ENCODE data around the gene P2RX6. TPM values are rescaled to one million over a fixed set of nuclear protein-coding genes. Genes with fewer than 3 reads are reported as not detected.

P2RX6 gene
- total RNA-seq, 2 experiments from 2014 or later = 0.14 to 0.69 TPM

GRCh38 chr22:21064917-21065864, 50.2 kb downstream of the P2RX6 start:
- ChIA-PET POLR2A (no interaction called here), CTCF (interaction anchor here (0.6 to 1.1 kb wide), 2 partner anchors 9 to 21 kb away, joined by 3 to 4 read pairs; no protein-coding TSS in a partner anchor)
- Histone ChIP-seq H3K27ac (ENCODE audit: low read depth in 1 of 2, low read length in 2 of 2) (no peak overlapping the region), H3K36me3 (ENCODE audit: insufficient read depth, low read length) (no peaks in the 10 kb centered on the region), H3K9me3 (ENCODE audit: control insufficient read depth in 1 of 2, insufficient read depth in 1 of 2, low read length in 2 of 2) (no peaks in the 10 kb centered on the region), H3K4me1 (ENCODE audit: insufficient read depth, low read length) (no peaks in the 10 kb centered on the region), H3K27me3 (ENCODE audit: control insufficient read depth in 1 of 2, insufficient read depth in 2 of 2, low read length in 2 of 2) (no peaks in the 10 kb centered on the region), H3K4me3 (ENCODE audit: low read length) (no peak overlapping the region)
- intact Hi-C loops (cut with DNase I, micrococcal nuclease) = no loop called here
- Mint-ChIP-seq H3K27me3 (peaks cover 4% of the 10 kb centered on the region), H3K27ac (no peak overlapping the region), H3K4me3 (no peak overlapping the region), H3K9me3 (no peaks in the 10 kb centered on the region), H3K36me3 (ENCODE audit: low read depth) (no peaks in the 10 kb centered on the region), H3K4me1 (ENCODE audit: low read depth) (no peaks in the 10 kb centered on the region)
- ATAC-seq (ENCODE audit: poor library complexity) (no peak), DNase-seq (no peak)
- no peak for TF ChIP-seq CTCF (IDR thresholded peaks at IDR 0.05)

DNA sequence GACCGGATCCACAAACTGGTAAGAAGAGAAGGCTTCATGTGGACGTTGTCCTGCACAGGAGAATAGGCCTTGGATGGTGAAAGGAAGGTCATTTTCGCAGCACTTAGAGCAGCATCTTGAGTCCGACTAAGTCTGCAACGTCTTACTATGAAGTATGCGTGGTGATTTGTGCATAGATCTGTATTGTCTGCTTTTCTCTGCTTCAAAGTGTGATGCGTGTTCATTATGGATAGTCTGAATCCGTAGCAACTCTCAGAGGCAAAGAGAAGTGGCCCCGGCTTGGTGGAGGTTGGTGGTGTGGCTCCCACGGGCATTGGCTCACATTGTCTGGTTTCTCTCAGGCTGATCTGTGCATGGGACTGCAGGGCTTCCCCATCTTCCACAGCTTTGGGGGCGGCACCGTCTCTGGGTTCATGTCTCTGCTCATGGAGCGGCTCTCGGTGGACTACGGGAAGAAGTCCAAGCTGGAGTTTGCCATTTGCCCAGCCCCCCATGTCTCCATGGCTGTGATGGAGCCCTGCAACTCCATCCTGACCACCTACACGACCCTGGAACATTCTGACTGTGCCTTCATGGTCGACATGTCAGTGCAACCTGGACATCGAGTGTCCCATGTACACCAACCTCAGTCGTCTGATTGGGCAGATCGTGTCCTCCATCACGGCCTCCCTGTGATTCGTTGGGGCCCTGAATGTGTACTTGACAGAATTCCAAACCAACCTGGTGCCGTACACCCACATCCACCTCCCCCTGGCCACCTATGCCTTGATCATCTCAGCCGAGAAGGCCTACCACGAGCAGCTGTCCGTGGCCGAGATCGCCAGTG, 52.3 kb downstream of the P2RX6 start:
- TF ChIP-seq CTCF (IDR thresholded peaks at IDR 0.05) = no peak
- Mint-ChIP-seq H3K4me3 (no peak overlapping the region), H3K27ac (no peak overlapping the region), H3K9me3 (no peaks in the 10 kb centered on the region), H3K4me1 (ENCODE audit: low read depth) (no peaks in the 10 kb centered on the region), H3K27me3 (peaks cover 4% of the 10 kb centered on the region), H3K36me3 (ENCODE audit: low read depth) (no peaks in the 10 kb centered on the region)
- no peak overlapping the region for H3K27ac ChIP-seq (ENCODE audit: low read depth in 1 of 2, low read length in 2 of 2)
- ChIA-PET POLR2A (no interaction called here), CTCF (no interaction called here)
- H3K27me3 ChIP-seq (ENCODE audit: control insufficient read depth in 1 of 2, insufficient read depth in 2 of 2, low read length in 2 of 2) = no peaks in the 10 kb centered on the region
- H3K4me3 ChIP-seq (ENCODE audit: low read length) = no peak overlapping the region
- no peaks in the 10 kb centered on the region for H3K36me3 ChIP-seq (ENCODE audit: insufficient read depth, low read length)
- intact Hi-C loops (cut with DNase I, micrococcal nuclease) = no loop called here
- no peak for DNase-seq
- H3K9me3 ChIP-seq (ENCODE audit: control insufficient read depth in 1 of 2, insufficient read depth in 1 of 2, low read length in 2 of 2) = peaks cover 0 to 7% of the 10 kb centered on the region in 2 experiments
- no peak for ATAC-seq (ENCODE audit: poor library complexity)
- no peaks in the 10 kb centered on the region for H3K4me1 ChIP-seq (ENCODE audit: insufficient read depth, low read length)

GRCh38 chr22:21067901-21068680, 53.1 kb downstream of the P2RX6 start:
- no peak overlapping the region for H3K4me3 Mint-ChIP-seq
- no peak overlapping the region for H3K4me3 ChIP-seq (ENCODE audit: low read length)
- CTCF ChIA-PET = no interaction called here
- intact Hi-C loops (cut with DNase I, micrococcal nuclease) = no loop called here
- H3K4me1 Mint-ChIP-seq (ENCODE audit: low read depth) = no peaks in the 10 kb centered on the region
- no peak overlapping the region for H3K27ac Mint-ChIP-seq
- no peaks in the 10 kb centered on the region for H3K36me3 Mint-ChIP-seq (ENCODE audit: low read depth)
- H3K36me3 ChIP-seq (ENCODE audit: insufficient read depth, low read length) = no peaks in the 10 kb centered on the region
- H3K9me3 Mint-ChIP-seq = no peaks in the 10 kb centered on the region
- TF ChIP-seq CTCF (IDR thresholded peaks at IDR 0.05) = no peak
- no peak for DNase-seq
- H3K27me3 Mint-ChIP-seq = peaks cover 4% of the 10 kb centered on the region
- no peaks in the 10 kb centered on the region for H3K27me3 ChIP-seq (ENCODE audit: control insufficient read depth in 1 of 2, insufficient read depth in 2 of 2, low read length in 2 of 2)
- no peak overlapping the region for H3K27ac ChIP-seq (ENCODE audit: low read depth in 1 of 2, low read length in 2 of 2)
- ATAC-seq (ENCODE audit: poor library complexity) = no peak
- no peaks in the 10 kb centered on the region for H3K4me1 ChIP-seq (ENCODE audit: insufficient read depth, low read length)
- peaks cover 0 to 7% of the 10 kb centered on the region in 2 experiments for H3K9me3 ChIP-seq (ENCODE audit: control insufficient read depth in 1 of 2, insufficient read depth in 1 of 2, low read length in 2 of 2)
- POLR2A ChIA-PET = no interaction called here
